Kidney tubule cell (primary cell): ENCODE results near the gene MBP.
A peak's percentile ranks its signal among the peaks of the same experiment; 100 is the strongest.

Source experiments
- DNase-seq: peaks from one replicate; pipeline ENCODE4 v3.0.0-alpha.2; 2018; ENCODE audit warnings: low spot score

The MBP gene

DNA sequence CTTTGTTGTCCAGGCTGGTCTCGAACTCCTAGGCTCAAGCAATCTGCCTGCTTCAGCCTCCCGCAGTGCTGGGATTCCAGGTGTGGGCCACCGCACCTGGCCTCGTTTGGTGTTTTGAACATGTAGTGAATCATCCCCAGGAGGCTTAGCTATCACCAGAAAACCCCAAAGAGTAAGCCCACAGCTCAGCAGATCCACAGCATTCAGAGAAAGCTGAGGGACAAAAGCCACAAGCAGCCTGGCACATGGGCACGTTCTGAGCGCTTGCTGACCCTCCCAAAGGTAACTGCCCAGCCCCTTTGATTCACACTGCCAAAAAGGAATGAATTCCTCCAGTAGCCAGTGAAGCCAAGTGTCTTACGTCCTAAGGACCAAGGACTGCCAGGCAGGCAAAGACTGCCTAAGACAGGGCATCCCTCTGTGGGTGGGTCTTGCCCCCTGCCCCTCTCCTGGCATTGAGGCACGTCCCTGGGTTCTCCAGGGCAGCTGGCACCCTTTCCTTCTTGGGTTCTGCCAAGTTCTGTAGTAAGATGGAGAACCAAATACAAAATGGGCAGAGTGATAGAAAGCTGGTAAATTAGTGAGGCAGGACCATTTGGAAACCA, 31.7 kb downstream of the MBP start:
- DNase-seq, result peak; percentile 65

GRCh38 chr18:77099485-77100370, 32.9 kb downstream of the MBP start:
- no peak for DNase-seq

DNA sequence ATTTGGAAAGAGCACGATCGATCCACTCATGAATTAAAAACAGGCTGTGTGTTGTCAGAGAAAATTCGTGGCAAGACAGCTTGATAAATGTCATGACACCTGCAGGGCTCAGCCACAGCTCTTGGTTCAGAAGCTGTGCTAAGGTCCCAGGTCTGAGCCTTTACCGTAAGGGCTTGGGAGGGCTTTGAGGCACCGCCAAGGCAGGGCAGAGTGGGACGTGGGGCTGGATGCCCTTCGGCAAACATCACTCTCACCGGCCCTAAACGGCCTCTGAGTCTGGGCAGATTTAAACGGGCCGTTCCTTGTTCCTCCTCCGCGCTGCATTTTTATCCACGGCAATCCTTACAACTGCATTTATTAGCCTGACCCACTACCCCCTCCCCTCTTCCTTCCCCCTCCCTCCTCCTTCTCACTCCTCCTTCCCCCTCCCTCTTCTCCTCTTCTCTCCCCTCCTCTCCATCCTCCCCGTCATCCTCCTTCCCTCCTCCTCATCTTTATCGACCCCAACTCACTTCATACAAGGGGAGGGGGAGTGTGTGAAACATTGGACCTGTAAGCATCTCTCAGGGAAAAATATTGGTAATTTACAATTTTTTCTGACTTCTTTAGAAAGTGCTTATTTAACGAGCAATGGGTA, 33.9 kb downstream of the MBP start:
- DNase-seq, result no peak

DNA sequence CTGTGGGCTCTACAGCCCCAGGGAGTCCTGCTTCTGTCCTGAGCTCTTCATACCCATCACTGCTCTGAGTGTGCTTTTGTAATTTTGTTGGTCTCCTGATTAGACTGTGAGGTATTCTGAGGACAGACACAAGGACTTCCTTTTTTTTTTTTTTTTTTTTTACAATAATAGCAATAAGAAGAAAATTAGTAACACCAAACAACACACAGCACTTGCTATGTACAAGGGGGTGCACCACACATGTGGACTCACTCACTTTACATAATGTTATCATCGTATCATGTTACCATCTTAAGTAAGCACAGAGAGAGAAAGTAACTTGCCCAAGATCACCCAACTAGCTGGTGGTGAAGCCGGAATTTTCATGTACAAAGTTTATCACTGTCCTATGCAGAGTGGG, 34.6 kb downstream of the MBP start:
- no peak for DNase-seq

GRCh38 chr18:77096936-77097886, 35.4 kb downstream of the MBP start:
- DNase-seq, result no peak

- no peak for DNase-seq
Observed at GRCh38 chr18:77095391-77096371, 36.9 kb downstream of the MBP start.

GRCh38 chr18:77093586-77093985, 39.0 kb downstream of the MBP start:
- no peak for DNase-seq

DNA sequence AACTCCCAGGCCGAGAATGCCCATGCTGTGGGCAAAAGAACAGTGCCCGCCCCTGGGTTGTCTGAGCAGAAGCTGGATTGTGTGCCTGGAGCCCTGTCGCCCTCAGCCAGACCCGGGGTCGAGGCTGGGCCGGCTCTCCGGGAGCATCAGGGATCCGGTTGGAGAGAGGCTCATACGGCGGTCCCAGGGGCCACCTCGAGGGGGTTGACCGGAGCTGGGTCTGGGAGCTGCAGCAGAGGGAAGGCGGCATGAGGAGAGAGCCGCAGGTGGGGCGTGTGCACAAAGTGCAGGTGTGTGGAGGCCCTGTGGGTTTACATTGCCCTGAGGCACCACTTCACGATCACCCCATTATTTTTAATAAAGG, 39.5 kb downstream of the MBP start:
- no peak for DNase-seq

DNA sequence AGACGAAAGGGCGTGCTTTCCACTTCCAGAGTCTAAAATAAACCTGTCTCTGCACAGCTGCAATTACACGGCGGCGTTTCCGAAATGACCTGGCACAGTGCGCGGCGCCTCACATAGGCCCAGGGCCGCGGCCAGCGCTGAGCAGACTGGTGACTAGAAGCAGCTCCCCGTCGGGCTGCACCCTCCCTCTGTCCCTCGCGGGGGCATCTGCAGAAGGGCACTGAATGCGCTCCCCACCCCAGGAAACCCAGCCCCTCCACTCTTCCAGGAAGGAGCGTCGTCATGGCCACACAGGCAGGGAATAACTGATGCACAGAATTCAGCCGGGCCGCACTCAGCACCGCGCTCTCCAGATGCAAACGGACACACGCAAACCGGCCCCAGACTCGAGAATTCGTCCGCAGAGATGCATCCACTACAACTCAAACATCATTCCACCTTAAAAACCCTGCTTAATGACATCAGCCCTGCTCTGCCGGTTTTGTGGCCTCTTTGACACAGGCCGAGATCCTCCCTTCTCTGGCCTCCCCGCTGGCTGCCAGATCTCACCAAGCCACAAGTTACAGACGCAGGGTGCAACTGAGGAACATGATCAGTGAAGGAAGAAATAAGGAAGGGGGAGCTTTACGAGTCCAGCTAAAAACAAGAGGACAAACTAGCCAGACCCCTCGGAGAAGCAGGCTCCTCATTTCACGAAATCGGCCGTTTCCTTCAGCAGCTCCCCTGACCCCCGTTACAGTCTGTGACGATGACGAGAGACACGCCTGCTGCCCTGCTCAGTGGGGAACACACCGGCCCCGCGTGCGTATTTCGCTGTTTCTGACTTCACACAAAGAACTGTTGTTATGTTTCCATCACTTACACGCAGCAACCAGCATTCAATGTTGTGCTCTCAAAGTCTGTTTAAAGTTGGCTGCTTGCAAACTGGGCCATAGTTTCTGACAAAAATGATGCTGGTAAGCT, 40.2 kb downstream of the MBP start:
- no peak for DNase-seq

- DNase-seq, result no peak
Observed at GRCh38 chr18:77091366-77091765, 41.2 kb downstream of the MBP start.

DNA sequence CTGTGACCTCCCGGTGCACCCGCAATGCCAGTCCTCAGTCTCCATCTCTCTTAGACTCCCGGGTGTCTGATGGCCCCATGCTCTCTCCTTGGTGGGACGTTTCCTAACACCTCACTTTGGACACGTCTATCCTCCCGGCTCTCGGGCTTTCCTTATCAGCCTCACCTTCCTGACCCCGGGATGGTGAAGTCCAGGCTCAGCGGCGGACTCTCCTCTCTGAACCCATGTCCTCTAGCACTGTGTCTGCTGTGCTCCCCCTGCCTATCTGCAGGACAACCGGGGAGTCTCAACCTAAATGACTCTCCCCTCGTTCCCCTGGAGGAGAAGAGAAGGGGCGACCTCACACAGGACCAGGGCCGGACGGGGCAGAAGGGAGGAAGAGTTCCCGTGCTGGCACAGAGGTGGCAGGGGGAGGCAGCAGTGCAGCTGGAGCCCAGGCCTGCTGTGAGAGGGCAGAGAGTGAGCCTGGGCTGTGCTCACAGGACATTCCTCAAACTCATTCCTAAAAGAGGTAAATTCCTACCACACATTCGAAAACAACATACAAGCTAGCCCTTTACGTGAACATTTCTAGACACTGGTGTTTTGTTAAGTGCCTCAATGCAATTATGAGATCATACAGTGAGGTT, 41.9 kb downstream of the MBP start:
- no peak for DNase-seq

DNA sequence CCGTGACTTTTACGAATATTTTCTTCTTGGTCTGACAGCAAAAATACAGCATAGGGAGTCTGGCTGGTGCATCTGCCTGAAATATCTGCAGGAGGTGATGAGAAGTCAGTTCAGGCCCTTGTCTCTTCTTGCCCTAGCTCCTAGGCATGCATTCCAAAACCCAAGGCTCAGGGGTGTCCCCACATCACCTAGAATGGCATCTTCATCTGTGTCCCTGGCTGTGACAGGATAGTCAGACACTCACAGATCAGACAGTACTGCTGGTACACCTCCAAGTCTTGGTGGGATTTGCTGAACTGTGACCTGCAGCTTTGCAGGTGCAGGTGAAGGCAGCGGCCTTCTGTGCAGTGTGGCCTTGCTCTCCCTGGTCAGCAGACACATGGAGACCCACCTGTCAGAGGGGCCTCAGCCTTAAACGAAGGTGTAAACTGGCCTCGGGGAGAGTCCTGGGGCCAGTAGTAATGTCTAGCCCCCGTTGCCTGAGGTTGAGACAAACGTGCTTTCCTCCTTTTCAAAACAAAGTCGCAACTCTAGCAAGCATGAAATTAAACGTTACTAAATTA, 42.8 kb downstream of the MBP start:
- DNase-seq, result peak; percentile 26

DNA sequence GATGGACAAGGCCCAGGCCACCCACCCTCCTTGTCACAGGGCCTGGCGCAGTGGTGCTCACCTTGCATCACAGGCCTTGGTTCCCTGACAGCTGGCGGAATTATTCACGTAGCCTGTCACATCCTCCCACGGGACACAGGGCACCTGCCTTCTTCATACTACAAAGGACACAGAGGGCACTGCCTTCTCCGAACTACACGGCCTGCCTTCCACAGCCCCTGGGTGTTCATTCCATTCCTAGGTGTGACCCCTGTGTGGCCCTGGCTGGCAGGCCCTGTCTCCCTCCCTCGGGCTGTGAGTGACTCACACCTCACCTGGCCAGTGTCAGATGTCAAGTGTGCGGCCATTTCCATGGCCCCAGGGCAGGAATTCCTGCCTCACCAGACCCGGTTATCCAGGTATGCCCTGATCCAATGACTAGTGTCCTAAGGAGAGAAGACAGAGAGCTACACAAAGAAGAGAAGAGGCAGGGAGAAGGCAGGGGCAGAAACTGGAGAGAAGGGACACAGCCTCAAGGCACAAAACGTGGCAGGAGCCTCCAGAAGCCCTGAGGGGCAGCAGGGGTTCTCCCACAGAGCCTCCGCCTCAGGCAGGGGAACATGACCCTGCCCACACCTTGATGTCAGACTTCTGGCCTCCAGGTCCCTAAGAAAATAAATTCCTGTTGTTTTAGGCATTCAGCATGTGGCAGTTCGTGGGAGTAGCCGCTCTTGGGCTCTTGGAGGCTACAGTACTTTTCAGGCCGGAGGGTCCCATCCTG, 43.4 kb downstream of the MBP start:
- DNase-seq, result peak; percentile 90

- peak; percentile 36 for DNase-seq
Observed at GRCh38 chr18:77087393-77088141, 45.0 kb downstream of the MBP start.

GRCh38 chr18:77086656-77087392, 45.8 kb downstream of the MBP start:
- DNase-seq, result peak; percentile 28

DNA sequence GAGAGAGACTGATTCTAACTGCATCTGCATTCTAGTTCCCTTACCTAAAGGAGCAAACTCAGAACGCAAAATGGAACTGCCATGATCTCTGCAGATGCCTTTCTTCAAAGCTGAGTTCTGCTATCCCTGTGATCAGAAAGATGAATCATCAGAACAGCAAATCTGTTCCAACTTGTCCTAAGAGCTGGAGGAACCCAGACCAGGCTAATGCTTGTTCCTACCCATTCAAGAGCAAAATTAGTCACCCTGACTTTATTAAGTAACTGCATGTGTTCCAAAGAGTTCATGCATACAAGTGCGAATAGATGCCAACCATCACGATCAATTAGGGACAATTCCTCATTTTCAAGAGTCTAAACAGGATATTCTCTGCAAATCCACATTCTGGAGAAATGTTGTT, 46.5 kb downstream of the MBP start:
- peak; percentile 71 for DNase-seq

GRCh38 chr18:77084688-77085035, 47.9 kb downstream of the MBP start:
- no peak for DNase-seq
